ENCODE data around the gene BRINP1.

- no peak for TF ChIP-seq CTCF (IDR thresholded peaks at IDR 0.05; ENCODE audit: control extremely low read depth in 1 of 3, insufficient read depth in 1 of 3, low read depth in 1 of 3, low read length in 3 of 3)
- no peak for TF ChIP-seq JUN (IDR thresholded peaks at IDR 0.05; ENCODE audit: low read depth, low read length)
- no peak for TF ChIP-seq ZNF274 (IDR thresholded peaks at IDR 0.05; ENCODE audit: borderline replicate concordance, extremely low read depth, low read length)
- no peak for TF ChIP-seq EZH2 (IDR thresholded peaks at IDR 0.05; ENCODE audit: low read depth, low read length, severe bottlenecking)
These were observed 36.7 kb downstream of the BRINP1 start for GRCh38 chr9:119332522-119332921.
